ENCODE measurements around the gene TUT1.
A peak's percentile ranks its signal among the peaks of the same experiment; 100 is the strongest.

The TUT1 gene

DNA sequence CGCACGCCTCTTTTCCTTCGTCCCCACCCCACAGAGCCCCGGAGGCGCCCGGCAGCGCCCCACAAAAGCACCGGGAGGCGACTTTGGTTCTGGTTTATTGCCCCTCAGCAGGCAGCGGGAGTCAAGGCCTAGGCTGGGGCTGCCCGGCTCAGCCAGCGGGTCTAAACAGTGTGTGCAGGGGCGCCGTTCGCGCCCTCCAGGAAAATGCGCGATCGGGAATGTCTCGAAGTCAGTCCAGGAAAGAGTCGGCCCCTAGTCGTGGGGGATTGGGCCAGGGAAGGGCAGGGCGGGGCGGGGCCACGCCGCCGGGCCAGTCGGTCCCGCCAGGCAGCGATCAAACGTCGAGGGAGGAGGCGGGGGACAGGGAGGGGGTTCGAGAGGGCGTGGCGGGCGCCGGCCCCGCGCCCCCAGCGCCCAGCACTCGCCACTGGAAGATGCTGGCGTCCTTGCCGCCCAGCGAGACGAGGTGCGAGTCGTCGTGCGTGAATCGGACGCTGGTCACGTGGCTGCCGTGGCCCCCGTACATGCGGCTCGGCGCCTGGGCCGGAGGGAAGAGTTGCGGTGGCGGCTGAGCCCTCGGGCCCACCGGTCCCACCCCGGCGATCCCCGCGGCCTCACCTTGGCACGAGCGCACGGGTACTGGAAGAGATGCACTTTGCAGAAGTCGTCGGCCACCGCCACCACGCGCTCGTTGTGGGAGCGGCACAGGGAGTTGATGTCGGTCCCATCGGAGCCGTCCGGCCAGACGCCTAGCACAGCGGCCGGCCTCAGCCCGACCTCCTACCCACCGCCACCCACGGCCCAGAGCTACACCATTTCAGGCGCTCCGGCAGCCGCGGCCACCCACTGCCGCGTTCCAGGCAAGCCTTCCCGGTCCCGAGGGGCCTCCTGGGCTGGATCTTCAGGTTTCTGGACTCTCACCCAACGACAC, 11.1 kb upstream of the TUT1 start:
- Histone ChIP-seq H3K27me3 (ENCODE audit: insufficient read depth, low read depth, severe bottlenecking) (no peaks in the 10 kb centered on the region), H3K27ac (peak overlapping the region; percentile 97), H3K4me3 (ENCODE audit: low read depth, low read length) (peak overlapping the region; percentile 95), H3K36me3 (peaks cover 43% of the 10 kb centered on the region), H3K9me3 (ENCODE audit: severe bottlenecking) (no peaks in the 10 kb centered on the region)
- peak; percentile 72 for DNase-seq
- TF ChIP-seq, protein P1, sequence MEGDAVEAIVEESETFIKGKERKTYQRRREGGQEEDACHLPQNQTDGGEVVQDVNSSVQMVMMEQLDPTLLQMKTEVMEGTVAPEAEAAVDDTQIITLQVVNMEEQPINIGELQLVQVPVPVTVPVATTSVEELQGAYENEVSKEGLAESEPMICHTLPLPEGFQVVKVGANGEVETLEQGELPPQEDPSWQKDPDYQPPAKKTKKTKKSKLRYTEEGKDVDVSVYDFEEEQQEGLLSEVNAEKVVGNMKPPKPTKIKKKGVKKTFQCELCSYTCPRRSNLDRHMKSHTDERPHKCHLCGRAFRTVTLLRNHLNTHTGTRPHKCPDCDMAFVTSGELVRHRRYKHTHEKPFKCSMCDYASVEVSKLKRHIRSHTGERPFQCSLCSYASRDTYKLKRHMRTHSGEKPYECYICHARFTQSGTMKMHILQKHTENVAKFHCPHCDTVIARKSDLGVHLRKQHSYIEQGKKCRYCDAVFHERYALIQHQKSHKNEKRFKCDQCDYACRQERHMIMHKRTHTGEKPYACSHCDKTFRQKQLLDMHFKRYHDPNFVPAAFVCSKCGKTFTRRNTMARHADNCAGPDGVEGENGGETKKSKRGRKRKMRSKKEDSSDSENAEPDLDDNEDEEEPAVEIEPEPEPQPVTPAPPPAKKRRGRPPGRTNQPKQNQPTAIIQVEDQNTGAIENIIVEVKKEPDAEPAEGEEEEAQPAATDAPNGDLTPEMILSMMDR (IDR thresholded peaks at IDR 0.05; ENCODE audit: low read depth, low read length) = no peak

DNA sequence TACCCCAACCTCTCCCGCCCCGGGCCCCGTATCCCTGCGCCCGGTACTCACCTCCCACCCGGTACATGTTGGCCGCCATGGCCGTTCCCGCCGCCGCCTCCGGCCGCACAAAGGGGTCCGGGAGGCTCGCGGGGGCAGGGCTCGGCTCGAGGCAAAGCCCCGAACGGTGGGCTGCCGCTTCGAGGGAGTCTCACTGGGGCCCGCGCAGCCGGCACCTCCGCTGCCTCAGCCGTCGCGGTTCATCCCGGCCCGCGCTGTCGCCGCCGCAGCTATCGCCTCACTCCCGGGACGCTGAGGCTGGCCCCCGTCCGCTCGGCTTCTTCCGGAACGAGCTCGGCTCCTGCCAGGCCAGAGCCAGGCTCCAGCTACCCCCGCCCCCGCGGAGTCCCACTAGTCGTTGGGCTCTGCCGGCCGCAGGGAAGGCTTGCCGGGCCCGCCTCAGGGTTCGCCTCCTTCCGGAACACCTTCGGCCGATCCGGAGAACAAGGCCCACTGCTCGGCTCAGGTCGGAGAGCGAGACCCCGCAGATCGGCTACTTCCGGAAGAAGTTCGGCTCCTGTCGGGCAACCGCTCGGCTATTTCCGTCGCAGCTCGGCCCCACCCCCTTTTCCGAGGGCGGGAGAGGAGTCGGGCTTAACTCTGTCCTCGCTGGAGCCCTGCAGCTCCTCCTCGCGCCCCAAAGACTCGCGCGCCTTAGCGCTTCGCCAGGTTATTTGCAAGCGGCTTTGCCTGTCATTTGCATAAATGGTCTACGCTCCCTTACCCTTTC, 10.2 kb upstream of the TUT1 start, which contains the start of gene MTA2:
Gene MTA2 (minus strand): TSS at position 494 of the 769 bp plus-strand sequence. CDS start 415 bp downstream, at position 79.
- TF ChIP-seq, protein P1 (IDR thresholded peaks at IDR 0.05; ENCODE audit: low read depth, low read length) = no peak
- peaks cover 50% of the 10 kb centered on the region for H3K36me3 ChIP-seq

DNA sequence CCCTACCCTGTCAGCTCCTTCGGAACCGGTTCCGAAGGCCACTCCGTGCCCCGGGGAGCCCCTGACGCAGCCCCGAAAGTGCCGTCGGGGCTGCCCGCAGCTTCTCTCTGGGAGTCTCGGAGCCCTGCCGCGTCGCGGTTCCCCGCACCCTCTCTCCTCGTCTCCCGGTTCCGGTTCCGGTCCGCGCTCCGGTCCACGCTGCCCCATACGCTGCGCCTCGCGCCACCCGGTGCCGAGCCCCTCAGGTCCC, 9.7 kb upstream of the TUT1 start:
- Histone ChIP-seq H3K36me3 (peaks cover 55% of the 10 kb centered on the region), H3K9me3 (ENCODE audit: severe bottlenecking) (no peaks in the 10 kb centered on the region), H3K27me3 (ENCODE audit: insufficient read depth, low read depth, severe bottlenecking) (no peaks in the 10 kb centered on the region), H3K27ac (peak overlapping the region; percentile 97), H3K4me3 (ENCODE audit: low read depth, low read length) (peak overlapping the region; percentile 95)
- DNase-seq = no peak
- TF ChIP-seq, protein P1 (IDR thresholded peaks at IDR 0.05; ENCODE audit: low read depth, low read length) = no peak

More for the DNA sequence above, 10.2 kb upstream of the TUT1 start, which contains the start of gene MTA2:
- Histone ChIP-seq H3K27ac (peak within 1 kb of the TSS; percentile 97), H3K27me3 (ENCODE audit: insufficient read depth, low read depth, severe bottlenecking) (no peaks in the 10 kb centered on the region), H3K9me3 (ENCODE audit: severe bottlenecking) (no peaks in the 10 kb centered on the region), H3K4me3 (ENCODE audit: low read depth, low read length) (peak within 1 kb of the TSS; percentile 95)
- peak; percentile 98 for DNase-seq

DNA sequence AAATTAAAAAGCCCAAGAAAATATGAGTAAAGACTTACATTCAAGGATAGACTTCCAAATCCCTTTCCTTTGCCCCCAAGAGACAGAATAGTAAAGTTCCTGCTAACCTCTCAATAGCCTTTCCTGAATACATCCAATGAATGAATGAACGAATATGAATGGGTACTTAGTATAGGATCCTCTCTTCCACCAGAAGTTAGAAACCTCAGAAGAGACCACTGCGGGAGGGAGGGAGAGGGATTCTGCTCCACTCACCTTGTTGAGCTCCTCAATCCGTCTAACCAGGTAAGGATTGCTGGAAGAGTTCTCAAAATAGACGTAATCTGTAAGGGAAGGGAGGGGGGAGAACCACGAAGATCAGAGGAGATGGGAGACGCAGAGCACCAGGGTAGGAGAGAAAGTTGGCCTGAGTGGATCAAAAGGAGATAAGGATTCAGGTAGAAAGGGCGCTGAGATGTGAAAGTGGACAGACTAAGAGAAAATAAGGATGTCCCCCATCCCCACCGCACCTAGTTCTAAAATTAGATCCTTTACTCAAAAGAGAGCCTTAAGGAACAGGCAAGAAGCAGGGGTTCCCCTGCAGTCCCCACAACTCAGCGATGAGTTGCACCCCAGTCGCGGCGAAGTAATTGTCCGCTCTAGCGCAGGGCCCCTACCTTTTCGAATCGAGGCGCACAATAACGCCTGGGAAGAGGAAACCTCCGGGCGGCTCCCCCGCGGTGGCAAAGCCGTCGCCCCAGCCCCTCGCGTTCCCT, 9.2 kb upstream of the TUT1 start:
- Histone ChIP-seq H3K4me3 (ENCODE audit: low read depth, low read length) (peak overlapping the region; percentile 95), H3K36me3 (peaks cover 60% of the 10 kb centered on the region), H3K9me3 (ENCODE audit: severe bottlenecking) (no peaks in the 10 kb centered on the region), H3K27ac (peak overlapping the region; percentile 97), H3K27me3 (ENCODE audit: insufficient read depth, low read depth, severe bottlenecking) (no peaks in the 10 kb centered on the region)
- TF ChIP-seq, protein P1 (IDR thresholded peaks at IDR 0.05; ENCODE audit: low read depth, low read length) = no peak
- DNase-seq = no peak

DNA sequence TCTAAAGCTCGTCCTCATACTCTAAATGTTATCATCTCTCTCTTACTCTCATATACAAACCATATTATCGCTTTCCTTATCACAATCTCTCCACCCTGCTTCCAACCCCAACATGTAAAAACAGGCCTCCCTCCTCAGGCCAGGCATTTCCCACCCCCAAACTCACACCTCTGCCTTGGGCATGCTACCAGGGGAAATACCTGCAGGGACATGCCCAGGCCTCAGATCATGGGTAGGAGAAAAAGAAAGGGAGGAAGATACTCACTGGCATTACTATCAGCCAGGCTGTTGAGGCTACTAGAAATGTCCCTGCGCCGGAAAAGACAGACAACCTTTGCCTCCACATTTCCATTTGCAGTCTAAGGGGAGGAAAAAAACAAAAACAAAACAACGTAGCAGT, 8.6 kb upstream of the TUT1 start:
- peak overlapping the region; percentile 95; the same call in 1 of the 2 replicates for H3K4me3 ChIP-seq (ENCODE audit: low read depth, low read length)
- H3K9me3 ChIP-seq (ENCODE audit: severe bottlenecking) = no peaks in the 10 kb centered on the region
- DNase-seq = no peak
- TF ChIP-seq, protein P1 (IDR thresholded peaks at IDR 0.05; ENCODE audit: low read depth, low read length) = no peak
- no peaks in the 10 kb centered on the region for H3K27me3 ChIP-seq (ENCODE audit: insufficient read depth, low read depth, severe bottlenecking)
- H3K36me3 ChIP-seq = peaks cover 63% of the 10 kb centered on the region
- peak overlapping the region; percentile 97 for H3K27ac ChIP-seq

Measured in WERI-Rb-1 (cell line).